ENCODE data around the gene ARFGAP2.
A peak's percentile ranks its signal among the peaks of the same experiment; 100 is the strongest.
"Not testable (repeated sequence)": the region's sequence is repeated elsewhere in the genome, so short reads cannot be mapped to it uniquely, and the experiment has no call there.

ARFGAP2 gene

DNA sequence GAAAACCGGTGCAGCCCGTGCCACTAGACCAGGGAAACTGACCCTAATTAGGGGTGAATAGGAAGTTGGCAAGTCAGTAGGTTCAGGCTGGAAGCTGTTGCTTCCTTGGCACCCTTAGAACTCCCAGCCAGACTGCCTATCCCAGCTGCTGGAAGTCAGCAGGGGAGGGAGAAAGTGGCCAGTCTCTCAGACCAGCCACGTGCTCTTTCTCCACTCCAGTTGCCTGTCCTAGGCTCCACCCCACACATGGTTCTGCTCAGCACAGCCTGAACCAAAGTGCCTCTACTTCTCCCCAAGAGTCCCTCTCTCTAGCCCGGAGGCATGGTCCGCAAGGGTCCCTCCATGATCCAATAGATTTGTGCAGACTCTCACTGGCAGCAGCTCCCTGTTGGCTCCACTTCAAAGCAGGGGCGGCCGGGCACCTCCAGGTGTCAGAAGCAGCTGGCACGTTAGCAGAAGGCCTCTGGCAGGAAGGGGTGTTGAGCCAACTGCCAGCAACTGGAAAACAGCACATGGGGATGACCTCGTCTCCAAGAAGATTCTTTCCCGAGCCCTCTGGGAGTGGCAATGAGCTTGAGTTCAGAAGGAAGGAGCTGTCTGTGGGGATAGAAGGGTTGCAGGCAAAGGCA, 27.7 kb downstream of the ARFGAP2 start:
- DNase-seq (ENCODE audit: low spot score): peak; percentile 47

DNA sequence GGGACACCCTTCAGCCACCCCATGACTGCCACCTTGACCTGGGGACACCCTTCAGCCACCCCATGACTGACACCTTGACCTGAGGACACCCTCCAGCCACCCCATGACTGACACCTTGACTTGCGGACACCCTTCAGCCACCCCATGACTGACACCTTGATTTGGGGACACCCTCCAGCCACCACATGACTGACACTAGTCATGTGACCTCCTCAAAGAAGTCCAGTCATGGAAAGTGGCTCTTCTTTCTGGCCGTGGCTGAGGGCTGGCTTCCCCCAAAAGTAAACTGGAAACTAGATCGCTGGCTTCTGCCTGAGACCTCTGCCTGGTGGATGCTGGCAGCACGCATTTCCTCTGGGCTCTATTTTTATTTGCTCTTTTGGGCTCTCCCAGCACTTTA, 28.4 kb downstream of the ARFGAP2 start:
- DNase-seq (ENCODE audit: low spot score): no peak

DNA sequence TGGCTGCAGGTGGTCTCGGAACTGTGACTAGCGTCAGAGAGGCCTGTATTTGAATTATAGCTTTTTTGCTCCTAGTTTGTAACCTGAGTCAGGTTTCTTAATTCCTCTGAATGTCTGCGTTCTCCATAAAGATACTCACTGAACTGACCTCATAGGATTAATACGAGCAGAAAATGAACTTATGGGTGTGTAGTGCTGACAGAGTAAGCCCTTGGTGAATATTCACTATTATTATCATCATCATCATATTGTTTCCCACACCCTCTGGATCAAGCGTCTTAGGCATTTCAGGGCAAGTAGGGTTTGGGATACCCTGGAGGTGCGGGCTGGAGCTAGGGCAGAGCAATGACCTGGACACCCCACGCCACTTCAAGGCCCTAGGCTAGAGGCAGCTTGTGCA, 29.0 kb downstream of the ARFGAP2 start:
- no peak for DNase-seq (ENCODE audit: low spot score)

DNA sequence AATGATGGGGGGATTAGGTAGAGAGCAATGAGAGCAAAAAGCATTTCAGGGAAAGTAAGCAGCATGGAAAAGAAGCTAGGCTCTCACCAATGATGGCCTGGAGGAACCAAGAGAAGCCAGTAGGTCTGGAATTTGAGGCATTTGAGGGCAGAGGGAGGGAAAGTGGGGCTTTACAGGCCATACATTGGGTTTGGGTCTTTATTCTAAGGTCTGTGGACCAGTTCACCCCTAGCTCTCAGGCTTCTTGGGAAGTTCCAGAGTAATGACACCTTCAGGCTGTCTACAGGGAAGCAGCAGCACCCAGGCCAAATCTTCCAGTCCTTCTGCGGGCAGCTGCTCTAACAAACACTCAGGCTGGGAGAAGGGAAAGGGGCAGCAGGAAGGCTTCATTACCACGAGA, 29.4 kb downstream of the ARFGAP2 start:
- DNase-seq (ENCODE audit: low spot score): no peak

DNA sequence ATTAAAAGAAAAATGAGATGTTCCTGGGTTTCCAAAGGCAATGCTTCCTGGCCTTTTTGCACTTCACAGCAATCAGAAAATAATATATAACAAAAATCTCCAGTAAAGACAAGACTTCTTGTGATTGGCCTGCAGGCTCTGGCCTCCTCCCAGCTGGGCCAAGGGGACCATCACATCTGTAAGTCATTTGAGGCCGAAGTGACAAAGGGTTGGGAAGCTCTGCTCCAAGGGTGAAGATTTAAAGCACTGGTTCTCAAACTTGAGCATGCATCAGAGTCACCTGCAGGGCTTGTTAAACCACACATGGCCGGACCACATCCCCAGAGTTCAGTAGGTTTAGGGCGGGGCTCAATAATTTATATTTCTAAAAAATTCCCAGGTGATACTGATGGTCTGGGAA, 32.1 kb downstream of the ARFGAP2 start:
- no peak for DNase-seq (ENCODE audit: low spot score)

DNA sequence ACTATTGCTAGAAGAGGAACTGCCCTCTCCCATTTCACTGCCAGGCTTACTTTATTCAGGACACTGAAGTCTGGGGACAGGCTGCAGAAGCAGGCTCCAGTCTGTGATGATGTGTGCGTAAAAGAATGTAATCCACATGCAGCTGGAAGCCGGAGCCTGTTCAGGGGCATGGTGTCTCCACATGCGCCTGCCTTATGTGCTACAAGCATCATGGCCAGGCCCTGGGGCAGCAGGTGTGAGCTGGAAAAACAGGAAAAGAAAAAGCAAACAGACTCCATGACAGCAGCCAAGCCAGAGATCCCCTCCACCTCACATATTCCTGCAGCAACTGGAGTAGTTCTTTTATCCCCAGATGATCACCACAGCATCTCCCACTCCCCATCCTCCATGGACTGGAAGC, 33.4 kb downstream of the ARFGAP2 start:
- DNase-seq (ENCODE audit: low spot score): no peak

DNA sequence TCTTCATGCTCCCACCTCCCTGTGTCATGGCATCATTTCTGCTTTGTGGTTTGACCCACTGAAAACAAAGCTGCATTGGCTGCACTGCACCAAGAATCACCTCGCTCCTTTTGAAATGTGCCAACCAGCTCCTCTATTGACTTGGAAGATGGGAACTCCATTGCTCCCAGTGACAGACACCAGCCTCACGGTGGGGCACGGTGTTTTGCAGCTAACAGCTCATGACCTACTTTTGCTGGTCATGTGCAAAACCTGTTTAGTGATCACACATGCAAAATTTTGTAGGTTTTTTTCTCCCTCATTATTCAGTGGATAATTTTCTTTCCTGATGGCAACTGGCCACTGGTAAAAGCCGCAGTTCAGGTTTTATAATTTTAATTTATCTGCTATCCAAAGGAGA, 36.8 kb downstream of the ARFGAP2 start:
- no peak for DNase-seq (ENCODE audit: low spot score)

DNA sequence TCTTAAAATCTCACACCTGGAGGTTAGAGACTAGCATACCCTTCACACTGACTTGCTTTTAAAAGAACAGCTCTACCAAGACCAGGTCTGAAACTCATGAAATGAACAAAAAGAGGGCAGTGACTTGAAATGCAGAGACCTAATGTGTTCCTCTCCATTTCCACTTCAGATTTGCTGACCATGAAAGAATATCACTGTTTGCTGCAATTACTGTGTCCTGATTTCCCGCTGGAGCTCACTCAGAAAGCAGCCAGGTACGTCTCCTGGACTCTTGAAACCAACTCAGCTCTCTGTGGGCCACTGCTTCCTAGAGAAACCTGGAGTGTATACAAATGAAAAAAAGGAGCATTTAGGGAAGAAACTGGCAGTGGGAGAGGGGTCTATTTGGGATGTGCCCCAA, 39.2 kb downstream of the ARFGAP2 start:
- DNase-seq (ENCODE audit: low spot score): no peak

DNA sequence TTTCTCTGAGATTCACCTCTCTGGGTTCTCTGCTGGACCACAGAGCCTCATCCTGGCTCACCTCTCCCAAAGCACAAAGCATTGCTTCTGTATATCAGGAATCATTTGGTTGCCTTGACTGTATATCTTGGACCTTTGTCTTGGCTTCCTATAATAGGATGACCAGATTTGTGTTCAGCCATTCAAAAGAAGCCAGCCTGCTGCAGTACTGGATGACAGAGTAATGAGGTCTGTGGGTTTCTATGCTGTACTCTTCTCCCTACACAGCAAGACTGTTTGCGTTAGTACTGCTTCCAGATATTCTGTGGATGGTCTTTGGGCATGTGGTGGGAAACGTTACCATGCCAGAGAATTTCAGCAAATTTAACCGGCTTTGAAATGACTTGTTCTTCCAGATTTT, 39.8 kb downstream of the ARFGAP2 start:
- DNase-seq (ENCODE audit: low spot score): no peak

DNA sequence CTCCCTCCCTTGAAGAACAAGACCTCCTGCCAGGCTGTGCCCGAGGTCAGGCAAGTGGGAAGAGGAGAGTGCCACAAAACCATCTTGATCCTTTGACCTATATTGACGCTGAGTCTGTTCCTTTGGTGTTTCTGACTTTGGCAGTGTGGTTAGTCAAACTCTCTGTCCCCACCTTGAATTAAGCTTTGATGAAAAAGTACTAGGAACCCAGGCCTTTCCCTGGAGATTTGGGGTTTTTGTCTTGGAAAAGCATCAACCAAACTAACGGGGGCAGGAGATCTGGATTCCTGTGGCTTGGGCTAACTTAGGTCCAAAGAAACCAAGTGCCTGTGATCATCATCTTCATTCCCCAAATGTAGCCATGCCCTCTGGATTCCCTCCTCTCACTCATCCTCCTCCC, 40.4 kb downstream of the ARFGAP2 start:
- DNase-seq (ENCODE audit: low spot score): no peak

DNA sequence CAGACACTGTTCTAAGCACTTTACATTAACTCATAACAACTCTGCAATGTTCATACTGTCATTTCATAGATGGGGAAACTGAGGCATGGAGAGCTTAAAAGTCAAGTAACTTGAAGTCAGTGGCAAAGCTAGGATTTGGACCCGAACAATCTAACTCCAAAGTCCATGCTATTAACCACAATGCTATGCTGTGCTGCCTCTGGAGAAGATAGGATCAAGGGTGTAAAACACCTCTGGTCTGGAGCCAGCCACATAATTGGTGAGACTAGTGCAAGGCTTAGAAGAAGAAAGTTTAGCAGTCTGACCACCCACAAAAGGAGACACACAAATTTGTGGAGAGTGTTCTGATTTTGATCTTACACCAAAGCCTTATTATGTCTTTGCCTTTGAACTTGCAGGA, 43.7 kb downstream of the ARFGAP2 start:
- no peak for DNase-seq (ENCODE audit: low spot score)

DNA sequence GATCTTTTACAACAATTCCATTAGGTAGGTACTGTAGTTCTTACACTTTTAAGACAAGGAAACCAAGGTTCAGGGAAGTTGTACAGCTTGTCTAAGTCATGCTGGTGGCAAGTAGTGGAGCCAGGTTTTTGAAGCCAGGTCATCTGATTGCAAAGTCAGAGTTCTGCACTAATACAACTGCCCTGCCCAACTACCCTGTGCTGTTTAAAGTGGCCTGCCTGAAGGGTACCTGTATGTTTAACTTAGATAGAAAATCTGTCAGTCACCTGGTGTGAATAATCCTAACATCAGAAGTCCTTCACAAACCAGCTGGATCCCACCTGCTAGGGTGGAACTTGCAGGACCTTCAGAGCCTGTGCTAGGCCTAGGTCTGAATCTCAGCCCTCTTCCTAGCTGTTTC, 44.2 kb downstream of the ARFGAP2 start:
- no peak for DNase-seq (ENCODE audit: low spot score)

DNA sequence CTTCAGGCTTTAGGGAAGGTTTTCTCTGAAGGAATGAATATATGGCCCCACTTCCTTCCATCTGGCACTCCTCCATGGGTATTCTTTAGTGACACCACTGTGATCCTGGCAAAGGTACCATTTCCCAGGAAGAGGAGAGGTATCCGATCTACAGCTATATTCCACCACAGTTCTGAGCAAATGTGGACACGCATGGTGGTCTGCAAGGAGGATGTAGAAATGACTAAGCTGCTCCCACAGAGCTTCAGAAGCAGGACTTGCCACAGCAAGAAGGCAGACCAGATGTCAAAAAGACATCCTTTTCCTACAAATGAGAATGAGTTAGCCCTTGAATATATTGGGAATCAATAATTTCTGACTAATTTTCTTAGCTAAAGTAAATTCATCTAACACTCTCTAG, 45.5 kb downstream of the ARFGAP2 start:
- DNase-seq (ENCODE audit: low spot score): no peak

DNA sequence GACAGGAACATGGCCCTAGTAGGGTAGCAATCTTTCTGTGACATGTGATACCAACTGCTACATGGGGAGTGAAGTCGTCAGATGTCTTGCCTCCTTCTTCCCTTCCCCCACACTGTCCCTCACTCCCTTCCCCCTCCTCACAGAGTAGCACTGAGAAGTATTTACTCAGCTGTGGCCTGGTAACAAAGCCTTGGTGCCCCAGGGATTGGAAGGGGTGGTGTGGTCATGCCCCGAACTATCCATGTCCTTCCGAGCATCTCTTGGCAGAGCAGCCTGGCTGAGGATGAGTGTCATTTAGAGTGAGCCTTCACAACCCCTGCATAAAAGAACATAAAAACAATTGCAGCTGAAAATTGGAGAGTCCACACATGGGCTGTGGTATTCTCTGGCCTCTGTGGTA, 46.1 kb downstream of the ARFGAP2 start:
- no peak for DNase-seq (ENCODE audit: low spot score)

DNA sequence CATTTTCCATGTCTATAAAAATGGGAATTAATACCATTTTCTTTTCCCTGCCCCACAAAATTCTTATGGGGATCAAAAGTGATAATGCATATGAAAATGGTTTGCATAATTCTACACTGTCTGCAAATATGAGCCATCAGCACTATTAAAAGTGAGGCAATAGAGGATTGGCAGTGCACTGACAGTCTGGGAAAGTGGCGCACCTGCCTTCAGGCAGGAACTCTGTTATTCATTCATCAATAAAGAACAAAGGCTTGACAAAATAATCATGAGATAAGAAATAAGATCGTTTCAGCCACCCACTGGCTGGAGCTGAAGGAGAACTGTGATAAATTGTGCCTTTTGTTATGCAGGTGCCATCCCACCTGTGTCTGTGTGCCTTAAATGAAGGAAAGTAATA, 49.5 kb downstream of the ARFGAP2 start:
- DNase-seq (ENCODE audit: low spot score): no peak

DNA sequence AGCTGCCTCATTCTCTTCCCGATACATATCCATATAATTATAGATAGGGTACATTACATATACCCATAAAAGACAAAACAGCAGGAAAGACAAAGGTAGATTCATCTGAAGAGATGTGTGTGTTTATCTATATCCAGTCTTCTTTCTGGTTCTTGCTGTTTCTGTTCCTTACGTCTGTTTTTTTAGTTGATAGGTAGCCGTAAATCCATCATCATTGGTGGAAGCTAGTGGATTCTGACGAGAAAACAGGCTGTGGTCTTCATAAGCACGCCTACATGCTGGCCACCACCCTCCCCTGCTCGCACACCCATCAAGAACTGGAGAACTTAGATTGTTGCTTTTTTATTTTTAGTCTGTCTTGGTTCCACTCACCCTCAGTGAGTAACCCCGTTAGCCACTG, 51.6 kb downstream of the ARFGAP2 start:
- no peak for DNase-seq (ENCODE audit: low spot score)

DNA sequence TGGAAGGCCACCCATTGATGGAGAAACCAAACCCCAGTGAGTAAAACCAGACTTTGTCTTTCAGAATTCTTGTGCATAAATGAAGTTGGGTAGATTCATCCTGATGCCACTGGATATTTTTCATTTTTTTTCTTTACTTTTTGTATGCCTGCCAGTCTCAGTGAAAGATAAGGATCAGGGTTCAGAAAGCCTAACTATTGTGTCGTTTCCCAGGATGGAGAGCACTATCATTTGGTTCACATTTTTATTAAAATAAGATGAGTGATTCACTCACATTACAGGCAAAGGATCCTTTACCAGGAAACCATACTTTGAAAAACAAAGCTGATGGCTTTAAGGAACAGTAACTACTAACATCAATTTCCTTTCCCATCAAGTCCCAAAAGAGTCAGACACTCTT, 52.0 kb downstream of the ARFGAP2 start:
- no peak for DNase-seq (ENCODE audit: low spot score)

DNA sequence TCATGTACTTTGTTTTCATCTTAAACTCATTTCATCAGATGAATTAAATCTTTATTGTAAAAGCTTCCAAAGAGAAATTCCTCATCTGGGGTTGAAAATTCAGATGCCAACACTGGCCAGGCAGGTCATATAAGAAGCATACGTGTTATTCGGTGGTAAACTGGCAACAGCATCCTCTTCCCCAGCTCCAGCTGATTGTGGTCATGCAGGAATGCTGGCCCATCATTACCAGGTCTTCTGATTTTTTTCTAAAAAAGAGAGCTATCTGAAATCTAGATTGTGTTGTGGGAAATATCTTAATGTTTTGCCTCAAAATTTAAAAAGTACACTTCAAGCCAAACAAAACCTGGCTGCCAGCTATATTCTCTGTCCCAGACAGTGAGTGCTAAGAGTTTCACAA, 53.6 kb downstream of the ARFGAP2 start:
- no peak for DNase-seq (ENCODE audit: low spot score)

DNA sequence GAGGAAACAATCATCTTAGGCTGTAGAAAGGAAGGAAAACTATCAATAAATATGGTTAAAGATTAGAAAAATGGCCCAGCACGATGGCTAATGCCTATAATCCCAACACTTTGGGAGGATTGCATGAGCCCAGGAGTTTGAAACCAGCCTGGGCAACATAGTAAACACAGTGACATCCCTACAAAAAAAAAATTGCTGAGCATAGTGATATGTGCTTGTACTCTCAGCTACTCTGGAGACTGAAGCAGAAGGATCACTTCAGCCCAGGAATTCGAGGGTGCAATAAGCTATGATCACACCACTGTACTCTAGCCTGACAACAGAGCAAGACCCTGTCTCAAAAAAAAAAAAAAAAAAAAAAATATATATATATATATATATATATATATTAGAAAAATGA, 54.9 kb downstream of the ARFGAP2 start:
- no peak for DNase-seq (ENCODE audit: low spot score)

DNA sequence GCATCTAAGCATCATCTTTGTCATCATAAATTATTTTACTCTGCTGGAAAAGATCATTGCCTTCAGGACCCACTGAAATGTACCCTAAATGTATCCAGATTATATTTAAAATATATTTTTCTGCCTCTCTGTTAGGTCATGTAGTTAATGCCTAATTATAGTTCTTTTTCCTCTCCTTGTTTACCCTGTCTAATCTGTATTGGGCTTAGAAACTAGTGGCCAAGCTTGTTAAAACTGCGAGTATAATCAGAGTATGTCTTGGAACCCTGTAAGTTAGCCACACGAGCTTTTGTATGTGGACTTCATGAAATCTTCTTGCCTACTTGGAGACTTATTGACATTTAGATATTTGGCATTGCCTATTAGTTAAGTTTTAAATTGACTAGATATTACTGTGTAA, 55.6 kb downstream of the ARFGAP2 start:
- no peak for DNase-seq (ENCODE audit: low spot score)

DNA sequence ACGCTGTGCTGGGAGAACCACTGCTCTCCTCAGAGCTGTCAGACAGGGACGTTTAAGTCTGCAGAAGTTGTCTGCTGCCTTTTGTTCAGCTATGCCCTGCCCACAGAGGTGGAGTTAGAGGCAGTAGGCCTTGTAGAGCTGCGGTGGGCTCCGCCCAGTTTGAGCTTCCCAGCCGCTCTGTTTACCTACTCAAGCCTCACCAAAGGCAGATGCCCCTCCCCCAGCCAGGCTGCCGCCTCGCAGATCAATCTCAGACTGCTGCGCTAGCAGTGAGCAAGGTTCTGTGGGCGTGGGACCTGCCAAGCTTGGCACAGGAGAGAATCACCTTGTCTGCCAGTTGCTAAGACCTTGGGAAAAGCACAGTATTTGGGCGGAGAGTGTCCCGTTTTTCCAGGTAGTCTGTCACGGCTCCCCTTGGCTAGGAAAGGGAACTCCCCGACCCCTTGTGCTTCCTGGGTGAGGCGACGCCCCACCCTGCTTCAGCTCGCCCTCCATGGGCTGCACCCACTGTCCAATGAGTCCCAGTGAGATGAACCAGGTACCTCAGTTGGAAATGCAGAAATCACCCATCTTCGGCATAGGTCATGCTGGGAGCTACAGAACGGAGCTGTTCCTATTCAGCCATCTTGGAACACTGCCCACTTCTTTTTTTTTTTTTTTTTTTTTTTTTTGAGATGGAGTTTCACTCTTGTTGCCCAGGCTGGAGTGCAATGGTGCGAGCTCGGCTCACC, 57.6 kb downstream of the ARFGAP2 start:
- not testable (repeated sequence) for DNase-seq (ENCODE audit: low spot score)
